ENCODE measurements around the gene FMNL1.

The FMNL1 gene

DNA sequence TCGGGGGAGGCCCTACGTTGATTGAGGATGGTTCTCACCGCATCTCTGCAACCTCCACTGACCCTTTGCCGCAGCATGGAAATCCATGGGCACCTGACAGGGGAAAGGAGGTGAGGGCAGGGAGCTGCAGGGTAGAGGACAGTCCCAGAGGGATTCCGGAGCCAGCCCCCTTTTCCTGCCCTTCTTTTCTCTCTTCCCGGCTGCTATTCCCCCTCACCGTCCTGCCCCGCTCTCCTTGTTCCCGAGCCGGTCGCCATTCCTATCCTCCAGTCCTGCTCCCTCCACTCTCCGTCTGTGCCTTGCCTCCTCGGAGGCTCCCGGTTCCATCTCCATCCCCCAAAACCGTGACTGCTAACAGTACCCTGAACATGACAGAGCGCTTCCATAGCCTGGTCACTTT is 35.4 kb downstream of the FMNL1 start:
- Histone ChIP-seq H3K9ac (ENCODE audit: low read depth in 1 of 2, low read length in 2 of 2) (no peak overlapping the region), H3K27ac (ENCODE audit: low read depth, low read length) (no peak overlapping the region), H3K36me3 (ENCODE audit: control insufficient read depth in 1 of 2, insufficient read depth in 2 of 2, low read length in 2 of 2) (no peaks in the 10 kb centered on the region), H3K4me1 (ENCODE audit: control insufficient read depth in 1 of 2, insufficient read depth in 2 of 2, low read length in 2 of 2) (peaks cover 12 to 15% of the 10 kb centered on the region in 2 donors), H3K9me3 (ENCODE audit: control insufficient read depth in 1 of 2, low read length in 2 of 2) (no peaks in the 10 kb centered on the region), H3K4me3 (ENCODE audit: low read depth in 1 of 2, low read length in 2 of 2) (no peak overlapping the region), H3K27me3 (ENCODE audit: control insufficient read depth in 1 of 2, insufficient read depth in 2 of 2, low read length in 2 of 2) (no peaks in the 10 kb centered on the region)

DNA sequence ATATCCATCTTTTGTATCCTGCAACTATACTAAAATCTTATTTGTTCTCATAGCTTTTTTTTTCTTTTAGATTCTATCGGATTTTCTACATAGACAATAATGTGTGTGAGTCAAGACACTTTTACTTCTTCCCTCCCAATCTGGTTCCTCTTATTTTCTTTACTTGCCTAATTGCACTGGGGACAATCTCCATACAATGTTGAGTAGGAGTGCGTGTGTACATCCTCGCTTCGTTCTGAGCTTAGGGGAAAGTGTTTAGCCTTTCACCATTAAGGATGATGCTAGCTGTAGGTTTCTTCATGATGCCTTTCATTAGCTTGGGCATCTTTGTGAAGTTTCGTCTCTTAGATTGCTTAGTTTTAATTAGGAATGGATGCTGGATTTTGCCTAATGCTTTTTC is 37.3 kb downstream of the FMNL1 start:
- Histone ChIP-seq H3K27ac (ENCODE audit: low read depth, low read length) (no peak overlapping the region), H3K27me3 (ENCODE audit: control insufficient read depth in 1 of 2, insufficient read depth in 2 of 2, low read length in 2 of 2) (no peaks in the 10 kb centered on the region), H3K4me3 (ENCODE audit: low read depth in 1 of 2, low read length in 2 of 2) (no peak overlapping the region), H3K4me1 (ENCODE audit: control insufficient read depth in 1 of 2, insufficient read depth in 2 of 2, low read length in 2 of 2) (peaks cover 29 to 34% of the 10 kb centered on the region in 2 donors), H3K36me3 (ENCODE audit: control insufficient read depth in 1 of 2, insufficient read depth in 2 of 2, low read length in 2 of 2) (peaks cover 6 to 10% of the 10 kb centered on the region in 2 donors), H3K9me3 (ENCODE audit: control insufficient read depth in 1 of 2, low read length in 2 of 2) (no peaks in the 10 kb centered on the region), H3K9ac (ENCODE audit: low read depth in 1 of 2, low read length in 2 of 2) (no peak overlapping the region)

DNA sequence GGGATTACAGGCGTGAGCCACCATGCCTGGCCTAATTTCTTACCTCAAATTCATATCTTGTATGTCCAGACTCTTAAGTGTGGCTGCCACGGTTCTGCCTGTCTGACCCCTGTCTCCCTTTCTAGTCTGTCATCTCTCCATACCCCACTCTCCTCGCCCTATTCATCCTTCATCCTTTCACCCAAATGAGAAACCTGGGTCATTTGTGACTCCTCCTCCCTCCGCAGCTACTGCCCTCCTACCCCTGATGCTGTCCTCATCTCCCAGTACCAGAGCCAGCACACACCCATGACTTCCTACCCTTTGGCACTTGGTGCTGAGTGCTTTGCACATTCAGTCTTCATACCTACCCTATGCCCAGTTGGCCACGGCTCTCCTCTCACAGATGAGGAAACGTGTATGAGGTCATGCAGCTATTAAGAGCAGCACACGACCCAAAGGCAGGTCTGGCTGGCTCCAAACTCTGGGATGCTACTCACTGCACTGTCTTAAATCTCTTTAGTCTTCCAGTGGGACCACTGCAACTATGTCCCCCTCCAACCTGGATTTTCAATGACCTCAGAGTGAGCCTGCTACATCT is 38.6 kb downstream of the FMNL1 start:
- no peak overlapping the region for H3K4me3 ChIP-seq (ENCODE audit: low read depth in 1 of 2, low read length in 2 of 2)
- H3K4me1 ChIP-seq (ENCODE audit: control insufficient read depth in 1 of 2, insufficient read depth in 2 of 2, low read length in 2 of 2) = peaks cover 42 to 47% of the 10 kb centered on the region in 2 donors
- no peak overlapping the region for H3K27ac ChIP-seq (ENCODE audit: low read depth, low read length)
- H3K9me3 ChIP-seq (ENCODE audit: control insufficient read depth in 1 of 2, low read length in 2 of 2) = no peaks in the 10 kb centered on the region
- no peaks in the 10 kb centered on the region for H3K27me3 ChIP-seq (ENCODE audit: control insufficient read depth in 1 of 2, insufficient read depth in 2 of 2, low read length in 2 of 2)
- H3K9ac ChIP-seq (ENCODE audit: low read depth in 1 of 2, low read length in 2 of 2) = no peak overlapping the region
- peaks cover 15 to 22% of the 10 kb centered on the region in 2 donors for H3K36me3 ChIP-seq (ENCODE audit: control insufficient read depth in 1 of 2, insufficient read depth in 2 of 2, low read length in 2 of 2)

DNA sequence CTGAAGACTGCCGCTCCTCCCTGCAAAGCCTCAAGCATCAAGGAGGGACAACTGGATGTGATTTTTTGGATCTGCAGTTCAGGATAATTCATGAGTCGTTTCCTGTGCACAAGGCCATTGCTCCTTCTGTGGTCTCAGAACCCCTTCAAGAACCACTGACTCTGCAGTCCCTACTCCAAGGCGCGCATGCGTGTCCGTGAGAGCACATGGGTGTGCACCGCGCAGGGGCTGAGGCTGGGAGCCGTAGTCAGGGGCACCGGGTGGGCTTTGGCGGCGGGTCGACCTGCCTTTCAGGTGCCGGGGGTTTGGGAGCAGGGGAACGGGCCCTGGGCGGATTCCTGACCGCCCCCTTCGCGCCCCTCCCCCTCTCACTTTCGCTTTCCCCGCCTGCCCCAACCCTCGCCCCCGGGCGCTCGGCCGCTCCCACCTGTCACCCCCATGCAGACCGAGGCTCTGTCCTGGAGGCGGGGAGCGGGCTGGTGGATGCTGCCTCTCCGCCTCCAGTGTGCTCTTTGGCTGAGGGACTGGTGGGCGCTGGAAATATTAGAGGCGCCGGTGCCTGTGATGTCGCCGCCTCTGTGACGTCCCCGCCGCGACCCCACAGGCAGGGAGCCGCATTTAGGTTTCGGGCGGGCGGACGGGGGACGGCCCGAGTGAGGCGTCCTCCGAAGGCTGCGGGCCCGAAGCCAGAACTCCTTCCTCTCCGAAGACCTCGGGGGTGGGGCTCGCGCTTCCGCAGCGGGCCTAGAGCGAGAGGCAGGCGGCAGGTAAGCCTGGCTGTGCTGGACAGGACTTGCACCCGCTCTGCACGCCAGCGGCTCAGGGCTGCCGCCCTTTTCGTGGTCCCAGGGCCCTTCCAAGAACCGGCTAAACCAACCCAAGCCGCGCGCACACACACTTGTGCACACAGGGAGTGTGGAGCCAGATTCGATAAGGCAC is 40.2 kb downstream of the FMNL1 start, which contains the start of gene SPATA32:
SPATA32 (minus strand) TSS at position 518 of the 939 bp plus-strand sequence; CDS start at position 440, 78 bp downstream.
- Histone ChIP-seq H3K27ac (ENCODE audit: low read depth, low read length) (no peak within 1 kb of the TSS), H3K9ac (ENCODE audit: low read depth in 1 of 2, low read length in 2 of 2) (peak within 1 kb of the TSS; percentile 55 to 62)

DNA sequence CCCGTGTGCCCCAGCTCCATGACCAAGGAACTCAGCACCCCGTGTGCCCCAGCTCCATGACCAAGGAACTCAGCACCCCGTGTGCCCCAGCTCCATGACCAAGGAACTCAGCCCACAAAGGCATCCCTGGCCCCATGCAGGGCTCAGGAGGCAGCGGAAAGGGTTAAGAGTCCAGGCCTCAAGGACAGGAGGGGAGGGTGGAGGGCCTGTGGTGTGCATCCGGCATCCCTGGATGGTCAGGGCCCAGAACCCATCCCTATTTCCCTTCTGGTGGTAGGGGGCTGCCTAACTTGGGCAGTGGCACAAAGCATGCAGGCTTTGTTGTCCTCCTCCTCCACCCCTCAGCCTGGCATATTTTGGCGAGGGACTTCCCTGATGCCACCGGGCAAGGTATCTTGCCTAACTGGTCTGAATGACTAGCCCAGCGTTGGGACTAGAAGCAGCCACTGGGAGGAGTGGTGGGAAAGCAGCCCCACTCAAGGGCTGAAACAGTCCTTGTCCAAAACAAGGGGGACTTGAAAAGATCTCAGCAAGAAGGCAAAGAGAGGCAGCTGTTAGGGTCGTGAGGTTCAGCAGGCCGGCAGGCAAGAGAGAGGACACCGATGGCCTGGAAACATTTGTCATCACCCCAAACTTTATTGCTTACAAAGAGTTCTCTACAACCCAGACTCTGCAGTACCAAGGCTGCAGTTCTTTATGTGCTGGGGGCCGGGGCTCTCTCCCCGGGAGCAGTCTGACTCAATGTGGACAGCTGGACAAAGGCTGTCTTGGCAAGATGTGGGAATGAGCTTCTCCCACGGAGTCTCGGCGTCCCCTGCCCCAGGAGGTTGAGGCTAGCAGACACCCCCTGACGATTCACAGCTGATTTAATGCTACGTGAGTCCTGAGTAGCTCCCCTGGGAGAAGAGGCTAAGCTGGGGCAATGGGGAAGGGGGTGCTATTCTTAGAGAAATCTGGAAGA is 41.1 kb downstream of the FMNL1 start:
- Histone ChIP-seq H3K27ac (ENCODE audit: low read depth, low read length) (no peak overlapping the region), H3K4me3 (ENCODE audit: low read depth in 1 of 2, low read length in 2 of 2) (peak overlapping the region; percentile 66 to 74), H3K27me3 (ENCODE audit: control insufficient read depth in 1 of 2, insufficient read depth in 2 of 2, low read length in 2 of 2) (no peaks in the 10 kb centered on the region), H3K9ac (ENCODE audit: low read depth in 1 of 2, low read length in 2 of 2) (peak overlapping the region; percentile 55 to 62), H3K36me3 (ENCODE audit: control insufficient read depth in 1 of 2, insufficient read depth in 2 of 2, low read length in 2 of 2) (peaks cover 27 to 40% of the 10 kb centered on the region in 2 donors), H3K4me1 (ENCODE audit: control insufficient read depth in 1 of 2, insufficient read depth in 2 of 2, low read length in 2 of 2) (peaks cover 48 to 49% of the 10 kb centered on the region in 2 donors), H3K9me3 (ENCODE audit: control insufficient read depth in 1 of 2, low read length in 2 of 2) (no peaks in the 10 kb centered on the region)

More for the DNA sequence above, 40.2 kb downstream of the FMNL1 start, which contains the start of gene SPATA32:
- peaks cover 49% of the 10 kb centered on the region in 2 donors for H3K4me1 ChIP-seq (ENCODE audit: control insufficient read depth in 1 of 2, insufficient read depth in 2 of 2, low read length in 2 of 2)
- H3K4me3 ChIP-seq (ENCODE audit: low read depth in 1 of 2, low read length in 2 of 2) = peak within 1 kb of the TSS; percentile 66 to 74
- H3K9me3 ChIP-seq (ENCODE audit: control insufficient read depth in 1 of 2, low read length in 2 of 2) = no peaks in the 10 kb centered on the region
- peaks cover 21 to 31% of the 10 kb centered on the region in 2 donors for H3K36me3 ChIP-seq (ENCODE audit: control insufficient read depth in 1 of 2, insufficient read depth in 2 of 2, low read length in 2 of 2)
- H3K27me3 ChIP-seq (ENCODE audit: control insufficient read depth in 1 of 2, insufficient read depth in 2 of 2, low read length in 2 of 2) = no peaks in the 10 kb centered on the region

DNA sequence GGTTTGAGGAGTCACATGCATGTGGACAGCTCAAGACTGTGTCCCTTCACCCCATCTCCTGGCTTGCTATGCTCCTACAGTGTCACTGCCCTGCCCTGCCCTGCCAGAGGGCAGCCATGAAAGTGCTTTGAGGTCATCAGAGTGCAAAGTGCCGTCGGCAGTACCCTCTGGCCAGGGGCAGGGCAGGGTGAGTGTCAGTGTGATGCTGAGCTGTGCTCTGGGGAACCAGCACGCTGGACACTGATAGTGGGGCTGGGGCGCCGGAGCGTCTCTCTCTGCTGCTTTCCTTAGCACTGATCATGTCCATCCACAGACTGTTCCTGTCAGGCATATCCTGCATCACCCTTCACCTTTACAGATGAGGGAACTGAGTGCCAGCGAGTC is 41.8 kb downstream of the FMNL1 start:
- Histone ChIP-seq H3K27ac (ENCODE audit: low read depth, low read length) (no peak overlapping the region), H3K27me3 (ENCODE audit: control insufficient read depth in 1 of 2, insufficient read depth in 2 of 2, low read length in 2 of 2) (no peaks in the 10 kb centered on the region), H3K9ac (ENCODE audit: low read depth in 1 of 2, low read length in 2 of 2) (no peak overlapping the region), H3K9me3 (ENCODE audit: control insufficient read depth in 1 of 2, low read length in 2 of 2) (no peaks in the 10 kb centered on the region), H3K36me3 (ENCODE audit: control insufficient read depth in 1 of 2, insufficient read depth in 2 of 2, low read length in 2 of 2) (peaks cover 30 to 47% of the 10 kb centered on the region in 2 donors), H3K4me1 (ENCODE audit: control insufficient read depth in 1 of 2, insufficient read depth in 2 of 2, low read length in 2 of 2) (peaks cover 48 to 49% of the 10 kb centered on the region in 2 donors), H3K4me3 (ENCODE audit: low read depth in 1 of 2, low read length in 2 of 2) (no peak overlapping the region)

DNA sequence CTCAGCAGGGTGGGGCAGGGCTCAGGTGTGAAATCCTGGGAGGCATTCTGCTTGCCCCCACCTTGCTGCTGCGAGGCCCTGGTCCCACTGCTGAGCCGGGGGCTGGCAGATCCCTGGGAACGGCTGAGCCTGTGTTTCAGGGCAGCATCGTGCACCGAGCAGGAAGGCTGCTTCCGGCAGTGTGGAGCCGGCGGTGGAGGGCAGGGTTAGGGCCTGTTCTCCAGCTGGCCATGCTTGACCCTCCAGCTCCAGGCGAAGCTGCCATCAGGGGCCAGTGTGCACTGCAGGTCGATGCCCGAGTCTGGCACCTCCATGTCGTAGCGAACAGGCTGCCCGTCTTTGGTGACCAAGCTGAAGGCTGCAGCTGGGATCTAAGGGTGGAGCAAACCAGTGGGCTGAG is 42.7 kb downstream of the FMNL1 start:
- Histone ChIP-seq H3K4me1 (ENCODE audit: control insufficient read depth in 1 of 2, insufficient read depth in 2 of 2, low read length in 2 of 2) (peaks cover 48 to 49% of the 10 kb centered on the region in 2 donors), H3K9me3 (ENCODE audit: control insufficient read depth in 1 of 2, low read length in 2 of 2) (no peaks in the 10 kb centered on the region), H3K9ac (ENCODE audit: low read depth in 1 of 2, low read length in 2 of 2) (peak overlapping the region in 1 of 2 donors; percentile 51), H3K4me3 (ENCODE audit: low read depth in 1 of 2, low read length in 2 of 2) (no peak overlapping the region), H3K36me3 (ENCODE audit: control insufficient read depth in 1 of 2, insufficient read depth in 2 of 2, low read length in 2 of 2) (peaks cover 30 to 56% of the 10 kb centered on the region in 2 donors), H3K27ac (ENCODE audit: low read depth, low read length) (peak overlapping the region; percentile 22), H3K27me3 (ENCODE audit: control insufficient read depth in 1 of 2, insufficient read depth in 2 of 2, low read length in 2 of 2) (no peaks in the 10 kb centered on the region)

DNA sequence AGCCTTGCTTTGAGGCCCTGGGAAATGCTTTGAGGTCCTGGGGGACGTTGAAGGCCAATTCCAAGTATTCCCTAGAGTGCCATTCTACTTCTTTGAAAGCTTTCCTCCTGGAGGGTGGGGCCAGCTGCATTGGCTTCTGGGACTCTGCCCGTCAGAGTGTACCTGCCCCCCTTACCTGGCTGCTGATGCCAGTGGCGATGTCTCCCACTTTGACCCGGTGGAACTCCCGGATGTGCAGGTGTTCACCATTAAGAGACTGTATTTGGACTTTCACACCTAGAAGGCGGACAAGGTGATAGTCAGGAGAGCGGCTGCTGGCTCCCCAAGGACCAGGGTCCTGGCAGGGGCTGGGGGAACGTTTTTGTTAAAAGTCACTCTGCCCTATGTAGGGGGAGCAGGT is 43.3 kb downstream of the FMNL1 start:
- peaks cover 30 to 62% of the 10 kb centered on the region in 2 donors for H3K36me3 ChIP-seq (ENCODE audit: control insufficient read depth in 1 of 2, insufficient read depth in 2 of 2, low read length in 2 of 2)
- H3K9me3 ChIP-seq (ENCODE audit: control insufficient read depth in 1 of 2, low read length in 2 of 2) = no peaks in the 10 kb centered on the region
- no peak overlapping the region for H3K4me3 ChIP-seq (ENCODE audit: low read depth in 1 of 2, low read length in 2 of 2)
- H3K9ac ChIP-seq (ENCODE audit: low read depth in 1 of 2, low read length in 2 of 2) = peak overlapping the region in 1 of 2 donors; percentile 51
- no peaks in the 10 kb centered on the region for H3K27me3 ChIP-seq (ENCODE audit: control insufficient read depth in 1 of 2, insufficient read depth in 2 of 2, low read length in 2 of 2)
- H3K27ac ChIP-seq (ENCODE audit: low read depth, low read length) = peak overlapping the region; percentile 22
- peaks cover 48 to 49% of the 10 kb centered on the region in 2 donors for H3K4me1 ChIP-seq (ENCODE audit: control insufficient read depth in 1 of 2, insufficient read depth in 2 of 2, low read length in 2 of 2)

DNA sequence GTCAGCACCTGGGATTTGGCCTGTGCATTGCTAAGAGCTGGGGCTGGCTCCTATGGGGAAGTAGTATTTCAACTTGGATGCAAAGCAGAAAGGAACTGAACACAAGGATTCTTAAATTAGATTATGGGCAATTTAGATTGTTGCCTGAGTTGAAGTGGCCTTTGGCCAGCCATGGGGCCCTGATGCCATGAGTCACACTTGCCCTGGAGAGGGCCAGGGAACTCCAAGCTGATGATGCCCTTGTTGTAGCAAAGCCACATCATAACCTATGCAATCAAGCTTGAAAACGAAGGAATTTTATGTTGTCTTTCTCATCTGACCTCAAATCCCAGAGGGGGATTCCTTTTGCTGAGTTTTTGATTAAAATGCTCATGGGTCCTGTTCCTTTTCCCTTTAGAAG is 44.1 kb downstream of the FMNL1 start:
- Histone ChIP-seq H3K9ac (ENCODE audit: low read depth in 1 of 2, low read length in 2 of 2) (no peak overlapping the region), H3K27ac (ENCODE audit: low read depth, low read length) (peak overlapping the region; percentile 32), H3K9me3 (ENCODE audit: control insufficient read depth in 1 of 2, low read length in 2 of 2) (no peaks in the 10 kb centered on the region), H3K27me3 (ENCODE audit: control insufficient read depth in 1 of 2, insufficient read depth in 2 of 2, low read length in 2 of 2) (no peaks in the 10 kb centered on the region), H3K36me3 (ENCODE audit: control insufficient read depth in 1 of 2, insufficient read depth in 2 of 2, low read length in 2 of 2) (peaks cover 38 to 70% of the 10 kb centered on the region in 2 donors), H3K4me3 (ENCODE audit: low read depth in 1 of 2, low read length in 2 of 2) (no peak overlapping the region), H3K4me1 (ENCODE audit: control insufficient read depth in 1 of 2, insufficient read depth in 2 of 2, low read length in 2 of 2) (peaks cover 48 to 49% of the 10 kb centered on the region in 2 donors)
